GM23338 (cell line): ENCODE data around the gene RHBDD1. TPM values are rescaled to one million over a fixed set of nuclear protein-coding genes. Genes with fewer than 3 reads are reported as not detected.

Source experiments
- ATAC-seq: fragments of 200-7000 bp; cut with Tn5 transposase; 3 replicates; pipeline ENCODE4 v1.9.1; 2020
- DNase-seq: peaks from one replicate; pipeline ENCODE4 v3.0.0-alpha.2; 2015; ENCODE audit warnings: low spot score
- H2AFZ ChIP-seq: fragments of 200-600 bp; sonication (generic); 2 replicates; pipeline ENCODE4 v1.8.0; 2016; ENCODE audit warnings: antibody characterized with exemption, mild to moderate bottlenecking, moderate library complexity
- H3F3A ChIP-seq: fragments of 200-600 bp; sonication (generic); replicated peaks from 2 replicates; pipeline ENCODE4 v1.8.0; 2017; ENCODE audit warnings: antibody characterized with exemption, mixed run types, low read depth
- H3K27ac ChIP-seq: fragments of 200-600 bp; sonication (generic); 2 replicates; pipeline ENCODE4 v1.6.1; 2016; ENCODE audit warnings: low read depth
- H3K27me3 ChIP-seq: fragments of 200-600 bp; sonication (generic); 2 replicates; pipeline ENCODE4 v1.8.0; 2016; ENCODE audit warnings: mild to moderate bottlenecking, mixed run types, moderate library complexity; ENCODE audit not compliant: insufficient read depth
- H3K36me3 ChIP-seq: fragments of 200-600 bp; sonication (generic); 2 replicates; pipeline ENCODE4 v1.8.0; 2016; ENCODE audit warnings: mild to moderate bottlenecking; ENCODE audit not compliant: insufficient read depth
- H3K4me1 ChIP-seq: fragments of 200-600 bp; sonication (generic); 2 replicates; pipeline ENCODE4 v1.8.0; 2016; ENCODE audit warnings: mild to moderate bottlenecking, moderate library complexity; ENCODE audit not compliant: insufficient read depth
- H3K4me2 ChIP-seq: fragments of 200-600 bp; sonication (generic); 2 replicates; pipeline ENCODE4 v1.7.1; 2017; ENCODE audit warnings: mixed run types
- H3K4me3 ChIP-seq: fragments of 200-600 bp; sonication (generic); 2 replicates; pipeline ENCODE4 v1.6.1; 2016; ENCODE audit warnings: mixed run types
- H3K79me2 ChIP-seq: fragments of 200-600 bp; sonication (generic); replicated peaks from 2 replicates; pipeline ENCODE4 v1.8.0; 2017; ENCODE audit warnings: mild to moderate bottlenecking; ENCODE audit not compliant: insufficient read depth
- H3K9me2 ChIP-seq: fragments of 200-600 bp; sonication (generic); 2 replicates; pipeline ENCODE4 v1.8.0; 2017; ENCODE audit not compliant: insufficient read depth
- H4K20me1 ChIP-seq: fragments of 200-600 bp; sonication (generic); replicated peaks from 2 replicates; pipeline ENCODE4 v1.8.0; 2017; ENCODE audit warnings: mild to moderate bottlenecking; ENCODE audit not compliant: insufficient read depth
- H3K27ac Mint-ChIP-seq: 2 replicates; pipeline ENCODE4 v1.8.0; 2020; ENCODE audit warnings: inconsistent platforms, mild to moderate bottlenecking, moderate library complexity, mixed read lengths
- H3K27me3 Mint-ChIP-seq: 3 replicates; pipeline ENCODE4 v1.8.0; 2022; ENCODE audit warnings: low read depth, mild to moderate bottlenecking, moderate library complexity, mixed read lengths, inconsistent platforms; ENCODE audit not compliant: insufficient read depth, poor library complexity
- H3K36me3 Mint-ChIP-seq: 3 replicates; pipeline ENCODE4 v1.8.0; 2021; ENCODE audit warnings: low read depth, mild to moderate bottlenecking, inconsistent platforms, moderate library complexity, mixed read lengths
- H3K4me1 Mint-ChIP-seq: 3 replicates; pipeline ENCODE4 v1.8.0; 2020; ENCODE audit warnings: mild to moderate bottlenecking, inconsistent platforms, mixed read lengths
- H3K4me3 Mint-ChIP-seq: 3 replicates; pipeline ENCODE4 v1.8.0; 2021; ENCODE audit warnings: moderate library complexity, mild to moderate bottlenecking, inconsistent platforms, mixed read lengths
- H3K9me3 Mint-ChIP-seq: 3 replicates; pipeline ENCODE4 v1.8.0; 2020; ENCODE audit warnings: moderate library complexity, mild to moderate bottlenecking, inconsistent platforms, mixed read lengths
- CREB1 ChIP-seq: fragments of 250-450 bp; sonication (Bioruptor Pico); IDR thresholded peaks from 2 replicates; pipeline ENCODE4 v1.5.0; 2020; ENCODE audit warnings: low read depth, mild to moderate bottlenecking, moderate library complexity
- CTCF ChIP-seq, 2 experiments: fragments of 200-600 bp in 1 of 2; sonication (generic) in 1 of 2; conservative IDR thresholded peaks; 2 replicates each; pipeline versions ENCODE4 v1.5.1 to v1.6.1; 2016 to 2017; ENCODE audit warnings: antibody characterized with exemption in 2 of 2, low read depth in 2 of 2, mild to moderate bottlenecking in 2 of 2, moderate library complexity in 1 of 2
- ETS1 ChIP-seq: IDR thresholded peaks from 2 replicates; pipeline ENCODE4 v1.6.1; 2016; ENCODE audit warnings: antibody characterized with exemption
- EZH2 ChIP-seq: fragments of 200-600 bp; sonication (generic); IDR thresholded peaks from one replicate; pipeline ENCODE4 v1.8.0; 2017; ENCODE audit warnings: antibody characterized with exemption, mild to moderate bottlenecking, low read depth; ENCODE audit not compliant: unreplicated experiment
- EZH2phosphoT487 ChIP-seq: fragments of 200-600 bp; sonication (generic); IDR thresholded peaks from one replicate; pipeline ENCODE4 v1.8.1; 2018; ENCODE audit warnings: antibody characterized with exemption; ENCODE audit not compliant: unreplicated experiment
- NANOG ChIP-seq: IDR thresholded peaks from 2 replicates; pipeline ENCODE4 v1.6.1; 2016; ENCODE audit warnings: antibody characterized with exemption, borderline replicate concordance
- POLR2AphosphoS5 ChIP-seq: IDR thresholded peaks from 2 replicates; pipeline ENCODE4 v1.6.1; 2016; ENCODE audit warnings: antibody characterized with exemption, low read depth
- ZNF114 ChIP-seq: fragments of 250-450 bp; sonication (Bioruptor Pico); IDR thresholded peaks from 2 replicates; pipeline ENCODE4 v1.5.0; 2020; ENCODE audit warnings: mild to moderate bottlenecking, moderate library complexity
- ZNF331 ChIP-seq: fragments of 250-450 bp; sonication (Bioruptor Pico); IDR thresholded peaks from 2 replicates; pipeline ENCODE4 v1.5.0; 2020; ENCODE audit warnings: low read depth, mild to moderate bottlenecking, moderate library complexity
- polyA plus RNA-seq: library from polyadenylated mRNA; unstranded; fragments of >200 nt; fragmentation: Nextera tagmentation; extraction: Ambion mirVana; gene quantifications from 2 replicates; pipeline ENCODE4 v1.2.1, GENCODE V29; 2016
- total RNA-seq: library from RNA; depleted of rRNA; stranded (reverse); fragments of >200 nt; shearing (Covaris generic); gene quantifications from 2 replicates; pipeline ENCODE4 v1.2.3, GENCODE V29; 2014
- TF ChIP-seq, protein P1 (sequence below): IDR thresholded peaks from one replicate; pipeline ENCODE4 v1.6.1; 2018; ENCODE audit warnings: antibody characterized with exemption; ENCODE audit not compliant: unreplicated experiment

Gene RHBDD1
- total and polyA plus RNA-seq, 2 experiments from 2014 or later = 7.3 to 13.0 TPM

DNA sequence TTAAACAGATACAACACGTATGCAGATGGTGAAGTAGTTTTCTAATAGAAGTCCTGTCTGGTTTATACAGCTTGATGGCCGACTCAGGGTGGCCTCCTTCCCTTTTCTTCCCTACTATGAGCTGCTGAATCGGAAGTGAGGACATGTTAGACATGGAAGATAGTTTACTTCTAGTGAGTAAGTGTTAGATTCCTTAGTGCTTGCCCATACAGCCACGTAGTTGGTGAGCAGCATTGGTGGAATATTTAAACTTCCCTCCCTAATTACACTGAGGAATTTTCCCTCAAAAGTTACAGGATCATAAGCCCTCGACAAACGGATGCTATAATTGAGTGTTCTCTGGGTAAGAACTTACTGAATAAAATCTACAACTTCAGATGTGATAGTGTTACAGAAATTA, 52.1 kb downstream of the RHBDD1 start:
- Histone ChIP-seq H3K9me2 (no peaks in the 10 kb centered on the region), H3F3A (no peaks in the 10 kb centered on the region), H3K27me3 (no peaks in the 10 kb centered on the region), H2AFZ (no peak overlapping the region), H4K20me1 (peaks cover 5% of the 10 kb centered on the region; the same call in 1 of the 2 replicates), H3K36me3 (no peaks in the 10 kb centered on the region), H3K4me1 (no peaks in the 10 kb centered on the region), H3K4me3 (no peak overlapping the region), H3K4me2 (no peak overlapping the region), H3K79me2 (no peaks in the 10 kb centered on the region), H3K27ac (no peak overlapping the region)
- DNase-seq (no peak), ATAC-seq (no peak)
- H3K9me3 Mint-ChIP-seq = no peaks in the 10 kb centered on the region
- H3K4me3 Mint-ChIP-seq = no peak overlapping the region
- H3K4me1 Mint-ChIP-seq = no peaks in the 10 kb centered on the region
- H3K27ac Mint-ChIP-seq = no peak overlapping the region
- H3K27me3 Mint-ChIP-seq = no peaks in the 10 kb centered on the region
- TF ChIP-seq EZH2 (no peak), POLR2AphosphoS5 (no peak), ETS1 (no peak), EZH2phosphoT487 (no peak), CTCF (conservative IDR thresholded peaks at IDR 0.05; ENCODE audit: low read depth in 2 of 2) (no peak), ZNF331 (no peak), NANOG (no peak), CREB1 (CRISPR knock-in tag) (no peak), ZNF114 (CRISPR knock-in tag) (no peak)
- TF ChIP-seq, protein P1, sequence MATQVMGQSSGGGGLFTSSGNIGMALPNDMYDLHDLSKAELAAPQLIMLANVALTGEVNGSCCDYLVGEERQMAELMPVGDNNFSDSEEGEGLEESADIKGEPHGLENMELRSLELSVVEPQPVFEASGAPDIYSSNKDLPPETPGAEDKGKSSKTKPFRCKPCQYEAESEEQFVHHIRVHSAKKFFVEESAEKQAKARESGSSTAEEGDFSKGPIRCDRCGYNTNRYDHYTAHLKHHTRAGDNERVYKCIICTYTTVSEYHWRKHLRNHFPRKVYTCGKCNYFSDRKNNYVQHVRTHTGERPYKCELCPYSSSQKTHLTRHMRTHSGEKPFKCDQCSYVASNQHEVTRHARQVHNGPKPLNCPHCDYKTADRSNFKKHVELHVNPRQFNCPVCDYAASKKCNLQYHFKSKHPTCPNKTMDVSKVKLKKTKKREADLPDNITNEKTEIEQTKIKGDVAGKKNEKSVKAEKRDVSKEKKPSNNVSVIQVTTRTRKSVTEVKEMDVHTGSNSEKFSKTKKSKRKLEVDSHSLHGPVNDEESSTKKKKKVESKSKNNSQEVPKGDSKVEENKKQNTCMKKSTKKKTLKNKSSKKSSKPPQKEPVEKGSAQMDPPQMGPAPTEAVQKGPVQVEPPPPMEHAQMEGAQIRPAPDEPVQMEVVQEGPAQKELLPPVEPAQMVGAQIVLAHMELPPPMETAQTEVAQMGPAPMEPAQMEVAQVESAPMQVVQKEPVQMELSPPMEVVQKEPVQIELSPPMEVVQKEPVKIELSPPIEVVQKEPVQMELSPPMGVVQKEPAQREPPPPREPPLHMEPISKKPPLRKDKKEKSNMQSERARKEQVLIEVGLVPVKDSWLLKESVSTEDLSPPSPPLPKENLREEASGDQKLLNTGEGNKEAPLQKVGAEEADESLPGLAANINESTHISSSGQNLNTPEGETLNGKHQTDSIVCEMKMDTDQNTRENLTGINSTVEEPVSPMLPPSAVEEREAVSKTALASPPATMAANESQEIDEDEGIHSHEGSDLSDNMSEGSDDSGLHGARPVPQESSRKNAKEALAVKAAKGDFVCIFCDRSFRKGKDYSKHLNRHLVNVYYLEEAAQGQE = no peak
- H3K36me3 Mint-ChIP-seq = no peaks in the 10 kb centered on the region
